Measurements from ENCODE around the gene RNASE9. TPM values are rescaled to one million over a fixed set of nuclear protein-coding genes. Genes with fewer than 3 reads are reported as not detected.

Gene RNASE9
- total RNA-seq, 4 donors from 2014 or later: not detected

- TF ChIP-seq POLR2A (IDR thresholded peaks at IDR 0.05): no peak
- TF ChIP-seq, protein P1, sequence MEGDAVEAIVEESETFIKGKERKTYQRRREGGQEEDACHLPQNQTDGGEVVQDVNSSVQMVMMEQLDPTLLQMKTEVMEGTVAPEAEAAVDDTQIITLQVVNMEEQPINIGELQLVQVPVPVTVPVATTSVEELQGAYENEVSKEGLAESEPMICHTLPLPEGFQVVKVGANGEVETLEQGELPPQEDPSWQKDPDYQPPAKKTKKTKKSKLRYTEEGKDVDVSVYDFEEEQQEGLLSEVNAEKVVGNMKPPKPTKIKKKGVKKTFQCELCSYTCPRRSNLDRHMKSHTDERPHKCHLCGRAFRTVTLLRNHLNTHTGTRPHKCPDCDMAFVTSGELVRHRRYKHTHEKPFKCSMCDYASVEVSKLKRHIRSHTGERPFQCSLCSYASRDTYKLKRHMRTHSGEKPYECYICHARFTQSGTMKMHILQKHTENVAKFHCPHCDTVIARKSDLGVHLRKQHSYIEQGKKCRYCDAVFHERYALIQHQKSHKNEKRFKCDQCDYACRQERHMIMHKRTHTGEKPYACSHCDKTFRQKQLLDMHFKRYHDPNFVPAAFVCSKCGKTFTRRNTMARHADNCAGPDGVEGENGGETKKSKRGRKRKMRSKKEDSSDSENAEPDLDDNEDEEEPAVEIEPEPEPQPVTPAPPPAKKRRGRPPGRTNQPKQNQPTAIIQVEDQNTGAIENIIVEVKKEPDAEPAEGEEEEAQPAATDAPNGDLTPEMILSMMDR (IDR thresholded peaks at IDR 0.05): no peak
- Histone ChIP-seq H3K36me3 (no peaks in the 10 kb centered on the region), H3K27me3 (no peaks in the 10 kb centered on the region), H3K27ac (no peak overlapping the region), H3K4me3 (no peak overlapping the region), H3K4me1 (no peaks in the 10 kb centered on the region), H3K9me3 (no peaks in the 10 kb centered on the region)
- DNase-seq: no peak
Observed at GRCh38 chr14:20524027-20524426, 36.8 kb downstream of the RNASE9 start.

GRCh38 chr14:20522332-20522731, 38.5 kb downstream of the RNASE9 start:
- no peak for DNase-seq
- Histone ChIP-seq H3K36me3 (no peaks in the 10 kb centered on the region), H3K27ac (no peak overlapping the region), H3K27me3 (no peaks in the 10 kb centered on the region), H3K4me1 (no peaks in the 10 kb centered on the region), H3K4me3 (no peak overlapping the region), H3K9me3 (no peaks in the 10 kb centered on the region)
- TF ChIP-seq, protein P1 (IDR thresholded peaks at IDR 0.05): no peak
- TF ChIP-seq POLR2A (IDR thresholded peaks at IDR 0.05): no peak

DNA sequence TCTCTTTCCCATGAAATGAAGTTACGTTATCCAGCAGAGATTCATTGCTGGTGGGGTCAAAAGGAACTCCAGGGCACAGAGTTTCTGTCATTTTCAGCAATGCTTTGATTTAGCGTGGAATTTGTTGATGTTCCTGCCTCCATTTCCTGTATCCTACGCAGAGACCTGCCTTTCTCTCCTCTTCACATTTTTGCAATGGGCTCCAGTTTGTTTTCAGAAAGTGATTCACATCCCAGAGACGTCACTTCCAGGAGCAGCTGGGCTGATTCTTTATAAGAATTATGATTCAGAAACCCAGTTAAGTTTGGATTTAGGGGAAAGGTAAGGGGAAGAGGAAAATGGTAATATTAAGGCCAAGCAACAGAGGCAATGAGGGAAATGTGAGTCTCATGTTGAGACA, 43.9 kb downstream of the RNASE9 start:
- TF ChIP-seq, protein P1 (IDR thresholded peaks at IDR 0.05): no peak
- no peak for TF ChIP-seq POLR2A (IDR thresholded peaks at IDR 0.05)
- Histone ChIP-seq H3K27ac (no peak overlapping the region), H3K27me3 (no peaks in the 10 kb centered on the region), H3K36me3 (no peaks in the 10 kb centered on the region), H3K4me1 (no peaks in the 10 kb centered on the region), H3K9me3 (no peaks in the 10 kb centered on the region), H3K4me3 (no peak overlapping the region)
- no peak for DNase-seq

DNA sequence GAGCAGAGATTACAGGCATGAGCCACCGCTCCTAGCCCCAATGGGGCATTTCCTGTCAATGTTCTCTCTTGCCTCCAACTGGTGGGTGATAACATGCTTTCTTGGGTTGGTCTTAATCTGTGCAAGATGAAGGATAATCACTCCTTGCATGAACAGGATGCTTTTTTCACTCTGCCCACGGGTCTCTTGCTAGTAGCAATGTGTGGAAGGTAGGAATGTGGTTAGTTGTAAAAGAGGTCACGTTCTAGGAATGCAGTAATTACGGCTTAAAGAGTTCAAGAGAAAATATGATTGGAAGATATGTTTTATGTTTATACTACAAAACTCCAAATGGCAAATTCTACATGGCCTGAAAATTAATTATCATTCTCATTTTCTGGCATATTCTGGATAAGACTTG, 45.0 kb downstream of the RNASE9 start:
- Histone ChIP-seq H3K27ac (no peak overlapping the region), H3K4me3 (no peak overlapping the region), H3K9me3 (no peaks in the 10 kb centered on the region), H3K36me3 (no peaks in the 10 kb centered on the region), H3K27me3 (no peaks in the 10 kb centered on the region), H3K4me1 (no peaks in the 10 kb centered on the region)
- TF ChIP-seq POLR2A (IDR thresholded peaks at IDR 0.05): no peak
- TF ChIP-seq, protein P1 (IDR thresholded peaks at IDR 0.05): no peak
- DNase-seq: no peak

GRCh38 chr14:20512177-20512905, 48.5 kb downstream of the RNASE9 start:
- Histone ChIP-seq H3K4me1 (no peaks in the 10 kb centered on the region), H3K4me3 (no peak overlapping the region), H3K27ac (no peak overlapping the region), H3K27me3 (no peaks in the 10 kb centered on the region), H3K36me3 (no peaks in the 10 kb centered on the region), H3K9me3 (no peaks in the 10 kb centered on the region)
- TF ChIP-seq, protein P1 (IDR thresholded peaks at IDR 0.05): no peak
- TF ChIP-seq POLR2A (IDR thresholded peaks at IDR 0.05): no peak
- no peak for DNase-seq

Data from Peyer's patch (tissue), 4 donors.